Activated CD4-positive, CD25-positive, alpha-beta regulatory T cell treated with anti-CD3 and anti-CD28 coated beads, Interleukin-2, amount 50 U/mL, for 16 hours (primary cell): ENCODE results near the gene CALCA.
"Not testable (repeated sequence)": the region's sequence is repeated elsewhere in the genome, so short reads cannot be mapped to it uniquely, and the experiment has no call there.

Experiments
- DNase-seq: peaks from one replicate; pipeline ENCODE4 v3.0.0-alpha.2; 2020; ENCODE audit warnings: low read depth, low spot score

CALCA gene, protein sequence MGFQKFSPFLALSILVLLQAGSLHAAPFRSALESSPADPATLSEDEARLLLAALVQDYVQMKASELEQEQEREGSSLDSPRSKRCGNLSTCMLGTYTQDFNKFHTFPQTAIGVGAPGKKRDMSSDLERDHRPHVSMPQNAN

GRCh38 chr11:14971865-14972580 lies at the start of gene CALCA:
CALCA (minus strand) TSS chr11:14972351; CDS start chr11:14971192, 1,159 bp downstream.
- no peak for DNase-seq

DNA sequence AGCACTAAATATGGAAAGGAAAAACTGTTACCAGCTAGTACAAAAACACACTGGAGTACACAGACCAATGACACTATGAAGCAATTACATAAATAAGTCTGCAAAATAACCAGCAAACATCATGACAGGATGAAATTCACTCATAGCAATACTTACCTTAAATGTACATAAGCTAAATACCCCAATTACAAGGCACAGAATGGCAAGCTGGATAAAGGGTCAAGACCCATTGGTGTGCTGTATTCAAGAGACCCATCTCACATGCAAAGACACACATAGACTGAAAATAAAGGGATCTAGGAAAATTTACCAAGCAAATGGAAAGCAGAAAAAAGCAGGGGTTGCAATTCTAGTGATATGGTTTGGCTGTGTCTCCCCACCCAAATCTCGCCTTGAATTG lies 44.0 kb upstream of the CALCA start:
- no peak for DNase-seq

DNA sequence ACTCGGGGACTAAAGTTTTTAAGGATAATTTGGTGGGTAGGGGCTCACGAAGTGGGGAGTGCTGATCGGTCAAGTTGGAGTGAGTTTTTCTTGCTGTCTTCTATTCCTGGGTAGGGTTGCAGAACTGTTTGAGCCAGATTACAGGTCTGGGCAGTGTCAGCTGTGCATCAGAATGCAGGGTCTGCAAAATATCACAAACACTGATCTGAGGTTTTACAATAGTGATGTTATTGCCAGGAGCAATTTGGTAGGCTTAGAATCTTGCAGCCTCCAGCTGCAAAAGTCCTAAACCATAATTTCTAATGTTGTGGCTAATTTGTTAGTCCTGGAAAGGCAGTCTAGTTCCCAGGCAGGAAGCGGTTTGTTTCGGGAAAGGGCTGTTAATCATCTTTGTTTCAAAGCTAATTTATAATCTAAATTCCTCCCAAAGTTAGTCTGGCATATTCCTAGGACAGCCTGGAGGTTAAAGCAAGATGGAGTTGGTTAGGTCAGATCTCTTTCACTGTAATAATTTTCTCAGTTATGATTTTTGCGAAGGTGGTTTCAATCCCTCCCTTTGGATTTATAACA lies 39.7 kb upstream of the CALCA start:
- no peak for DNase-seq

DNA sequence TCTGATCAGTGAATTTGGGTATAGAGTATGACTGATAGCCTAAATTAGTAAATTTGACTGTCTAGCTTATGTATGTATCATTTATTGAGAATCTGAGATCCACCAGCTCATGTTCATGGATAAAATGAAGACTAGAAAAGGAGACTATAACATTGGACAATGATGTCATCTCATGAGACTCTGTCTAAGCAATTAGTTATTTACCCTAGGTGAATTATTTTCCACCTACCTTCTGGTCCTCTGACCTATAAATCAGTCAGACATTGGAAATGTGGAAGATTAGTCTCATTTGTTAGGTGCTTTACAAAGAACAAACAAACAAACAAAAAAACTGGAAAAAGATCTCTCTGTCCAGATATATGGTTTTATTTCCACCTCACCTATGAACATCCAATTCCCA lies 38.7 kb upstream of the CALCA start:
- DNase-seq, result no peak

- no peak for DNase-seq
Observed at GRCh38 chr11:15006139-15006759, 34.1 kb upstream of the CALCA start.

GRCh38 chr11:14988133-14988532 lies 16.0 kb upstream of the CALCA start:
- DNase-seq, result not testable (repeated sequence)

DNA sequence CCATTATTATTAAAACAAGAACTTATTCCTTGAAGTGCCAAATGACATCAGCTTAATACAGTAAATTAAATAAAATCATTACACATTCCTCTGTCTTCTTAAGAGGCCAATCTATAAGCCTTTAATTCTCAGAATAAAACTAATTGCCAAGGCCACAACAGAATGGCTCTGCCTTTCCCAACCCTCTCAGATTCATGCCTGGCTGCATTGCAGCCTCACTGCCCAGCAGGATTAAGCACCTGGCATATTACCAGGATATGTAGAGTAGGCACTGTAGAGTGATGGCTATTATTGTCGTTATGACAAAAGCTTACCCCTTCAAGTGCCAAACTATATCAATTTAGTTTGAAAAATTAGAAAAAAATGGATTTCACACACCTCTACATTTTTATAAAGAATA lies 9.4 kb upstream of the CALCA start:
- DNase-seq, result no peak

DNA sequence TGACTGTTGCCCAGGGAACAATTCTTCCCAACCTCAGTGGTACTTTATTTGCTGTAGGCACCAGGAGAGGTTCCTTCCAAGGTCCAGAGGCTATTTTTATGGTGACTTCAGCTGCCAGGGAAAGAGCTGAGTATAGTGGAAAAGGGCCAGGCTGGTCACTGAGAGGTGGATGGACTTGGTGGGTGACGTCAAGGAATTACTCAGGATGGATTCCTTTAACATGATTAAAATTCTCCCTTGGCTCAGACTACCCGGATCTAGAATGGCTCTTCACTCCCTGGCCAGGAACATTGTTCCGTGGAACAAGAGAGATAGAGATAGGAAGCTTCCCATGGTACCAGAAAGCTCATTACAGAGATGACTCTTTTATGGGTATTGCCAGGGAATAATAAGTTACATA lies 8.7 kb upstream of the CALCA start:
- no peak for DNase-seq

DNA sequence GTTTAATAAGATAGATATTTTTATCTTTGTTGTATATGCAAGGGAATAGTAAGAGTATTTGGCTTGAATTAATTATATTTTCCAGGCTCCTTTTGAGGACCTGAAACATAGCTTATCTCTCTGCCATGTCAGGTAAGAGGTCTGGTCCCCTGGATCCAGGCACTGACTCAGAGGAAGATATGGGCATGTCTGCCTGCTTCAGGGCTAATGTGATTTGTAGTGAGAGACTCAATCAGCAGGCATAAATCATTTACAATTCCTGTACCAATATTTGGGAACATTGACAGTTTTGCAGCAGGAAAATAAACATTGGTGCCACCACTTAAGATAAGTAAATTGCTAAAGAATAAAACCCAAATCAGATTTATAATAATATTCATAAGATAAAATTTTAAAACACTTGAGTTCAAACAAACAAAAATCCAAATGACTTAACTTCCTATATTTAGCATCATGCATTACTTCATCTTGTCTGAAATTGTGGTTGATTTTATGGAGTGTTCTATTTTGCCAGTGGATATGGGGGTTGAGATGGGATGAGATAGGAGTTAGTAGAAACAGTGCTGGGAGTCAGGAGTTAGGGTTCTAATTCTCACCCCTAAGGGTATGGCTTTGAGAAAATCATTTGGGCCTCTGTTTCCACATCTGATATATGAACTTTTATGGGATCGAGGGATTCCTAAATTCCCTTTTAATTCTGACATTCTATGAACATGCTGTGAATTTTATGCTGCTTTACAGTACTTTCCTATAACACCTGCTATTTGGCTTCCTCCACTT lies 5.1 kb upstream of the CALCA start:
- no peak for DNase-seq

DNA sequence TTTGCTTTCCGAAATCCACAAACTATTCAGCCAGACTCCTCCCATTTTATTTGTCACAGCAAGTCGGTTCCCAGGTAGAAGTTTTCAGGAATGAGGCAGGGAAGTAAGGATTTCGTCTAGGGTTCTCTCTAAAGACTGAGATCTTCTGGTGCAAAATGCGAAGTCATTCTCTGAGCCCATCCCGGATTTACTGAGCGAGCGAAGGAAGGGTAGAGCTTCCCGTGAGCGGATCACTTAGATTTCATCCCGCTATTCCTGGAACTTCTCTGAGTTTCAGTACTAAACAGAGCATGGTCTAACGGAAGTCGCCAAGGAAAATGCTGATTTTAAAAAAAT lies 3.1 kb upstream of the CALCA start:
- no peak for DNase-seq

GRCh38 chr11:14974515-14975251 lies 2.5 kb upstream of the CALCA start:
- peak; percentile 20 for DNase-seq

GRCh38 chr11:14973621-14974514 lies 1.7 kb upstream of the CALCA start:
- no peak for DNase-seq

DNA sequence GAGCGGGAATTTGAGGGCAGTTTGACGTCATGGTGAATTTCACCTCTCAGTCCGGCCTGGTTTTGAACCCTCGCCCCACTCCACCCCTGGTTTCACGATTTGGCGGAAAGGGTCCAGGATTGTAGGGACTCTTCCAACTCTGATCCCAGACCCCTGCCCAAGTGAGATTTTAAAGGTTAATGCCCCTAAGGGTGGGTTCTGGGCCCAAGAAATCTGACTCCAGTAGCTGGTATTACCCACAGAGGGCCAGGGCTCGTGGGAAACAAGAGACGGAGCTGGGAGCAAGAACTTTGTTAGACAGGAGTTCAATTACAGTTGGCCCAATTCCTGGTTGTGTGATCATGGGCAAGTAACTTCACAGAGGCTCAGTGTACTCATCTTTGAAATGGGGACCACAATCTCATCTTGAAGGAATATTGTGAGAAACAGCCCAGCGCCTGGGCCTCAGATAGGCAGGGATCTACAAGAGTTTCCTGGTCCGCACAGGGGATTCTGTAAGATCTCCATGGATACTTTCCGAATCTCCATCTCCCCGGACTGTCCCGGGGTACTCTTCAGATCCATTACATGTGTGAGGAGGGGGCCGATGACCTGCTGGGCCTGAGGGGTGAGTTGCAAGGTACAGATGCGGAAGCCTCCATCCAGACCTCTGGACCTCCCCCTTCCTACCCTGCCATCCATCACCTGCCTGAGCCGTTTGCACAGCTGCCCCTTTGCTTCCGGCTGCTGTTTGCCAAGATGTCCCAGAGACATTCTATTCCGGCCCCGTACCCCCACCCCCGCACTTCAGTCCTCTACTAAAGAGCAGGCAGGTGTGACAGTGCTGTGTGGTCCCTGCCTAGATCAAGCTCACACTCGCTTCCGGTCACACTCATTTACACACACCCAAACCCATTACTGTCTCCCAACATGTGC lies 687 bp upstream of the CALCA start:
- no peak for DNase-seq

DNA sequence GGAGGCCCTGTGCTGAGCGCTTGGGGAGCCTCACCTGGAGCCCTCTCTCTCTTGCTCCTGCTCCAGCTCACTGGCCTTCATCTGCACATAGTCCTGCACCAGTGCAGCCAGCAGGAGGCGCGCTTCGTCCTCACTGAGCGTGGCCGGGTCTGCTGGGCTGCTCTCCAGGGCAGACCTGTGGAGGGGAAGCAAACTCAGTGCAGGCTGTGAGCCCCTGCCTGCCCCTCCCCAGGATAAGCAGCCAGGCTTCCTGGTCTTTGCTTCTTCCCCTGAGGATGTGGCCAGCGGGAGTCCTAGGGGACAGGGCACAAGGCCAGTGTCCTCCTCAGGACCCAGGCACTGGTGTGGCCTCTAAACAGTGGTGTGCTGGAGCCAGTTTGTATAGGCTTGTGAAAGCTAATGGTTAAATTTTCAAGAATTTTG lies 2.2 kb downstream of the CALCA start:
- DNase-seq, result no peak

- DNase-seq, result no peak
Observed at GRCh38 chr11:14967581-14968243, 4.4 kb downstream of the CALCA start.

- DNase-seq, result no peak
Observed at GRCh38 chr11:14956111-14956510, 16.0 kb downstream of the CALCA start.

DNA sequence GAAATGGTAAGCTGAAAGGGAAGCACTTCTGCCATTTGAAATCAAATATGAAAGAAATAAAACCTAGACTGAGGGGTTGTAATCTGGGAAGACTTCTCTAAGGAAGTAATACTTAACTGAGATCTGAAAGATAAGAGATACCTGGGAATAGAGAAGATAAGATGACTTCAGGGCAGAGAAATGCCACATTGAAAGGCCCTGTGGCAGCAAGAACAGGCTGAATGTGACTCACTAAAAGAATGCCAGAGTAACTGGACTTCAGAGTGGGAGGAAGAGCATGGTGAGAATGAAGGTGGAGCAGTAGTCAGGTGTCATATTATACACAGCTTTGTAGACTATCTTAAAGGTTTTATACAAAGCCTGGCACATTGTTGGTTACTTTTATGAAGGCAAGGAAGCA lies 17.6 kb downstream of the CALCA start:
- no peak for DNase-seq

DNA sequence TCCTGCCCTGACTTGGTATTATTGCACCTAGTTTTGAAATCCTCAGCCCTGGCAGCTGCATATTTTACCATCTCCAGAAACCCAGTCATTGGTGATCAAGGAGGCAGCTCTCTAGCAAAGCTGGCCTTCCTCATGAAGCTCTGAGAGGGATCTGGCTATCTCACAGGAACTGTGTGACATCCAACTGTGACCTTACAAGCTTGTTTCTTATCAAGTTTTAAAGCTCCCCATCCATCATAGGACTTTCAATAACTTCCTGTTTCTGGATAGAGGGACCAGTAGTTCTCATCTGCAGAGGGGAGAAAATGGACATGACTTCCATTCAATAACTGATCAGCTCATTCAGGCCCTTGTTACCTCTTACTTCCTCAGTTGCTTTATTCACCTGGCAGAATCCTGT lies 18.2 kb downstream of the CALCA start:
- no peak for DNase-seq
